Smooth muscle cell (in vitro differentiated cells): ENCODE results near the gene TCF12. TPM values are rescaled to one million over a fixed set of nuclear protein-coding genes. Genes with fewer than 3 reads are reported as not detected.
A peak's percentile ranks its signal among the peaks of the same experiment; 100 is the strongest.

Experiments
- DNase-seq: peaks from one replicate; lab custom pipeline; 2025; ENCODE audit not compliant: unreplicated experiment; lab: John Stamatoyannopoulos, UW
- H2AFZ ChIP-seq: fragments of 200-600 bp; sonication (generic); 2 replicates; pipeline ENCODE4 v1.6.0; 2016; ENCODE audit warnings: antibody characterized with exemption, low read depth, mild to moderate bottlenecking
- H3F3A ChIP-seq: fragments of 200-600 bp; sonication (generic); 2 replicates; pipeline ENCODE4 v1.6.0; 2017; ENCODE audit warnings: antibody characterized with exemption, low read depth
- H3K27ac ChIP-seq: fragments of 200-600 bp; sonication (generic); 2 replicates; pipeline ENCODE4 v1.5.1; 2016; ENCODE audit warnings: low read depth, mild to moderate bottlenecking
- H3K27me3 ChIP-seq: fragments of 200-600 bp; sonication (generic); 2 replicates; pipeline ENCODE4 v1.6.1; 2016; ENCODE audit warnings: low read depth, mild to moderate bottlenecking
- H3K36me3 ChIP-seq: fragments of 200-600 bp; sonication (generic); 2 replicates; pipeline ENCODE4 v1.5.1; 2016; ENCODE audit warnings: low read depth
- H3K4me1 ChIP-seq: fragments of 200-600 bp; sonication (generic); 2 replicates; pipeline ENCODE4 v1.5.1; 2016; ENCODE audit warnings: low read depth
- H3K4me2 ChIP-seq: fragments of 200-600 bp; sonication (generic); 2 replicates; pipeline ENCODE4 v1.6.0; 2016; ENCODE audit warnings: mild to moderate bottlenecking
- H3K4me3 ChIP-seq: fragments of 200-600 bp; sonication (generic); 2 replicates; pipeline ENCODE4 v1.5.1; 2016; ENCODE audit warnings: mild to moderate bottlenecking
- H3K79me2 ChIP-seq: fragments of 200-600 bp; sonication (generic); 2 replicates; pipeline ENCODE4 v1.6.0; 2016; ENCODE audit warnings: low read depth, mild to moderate bottlenecking
- H3K9ac ChIP-seq: fragments of 200-600 bp; sonication (generic); 2 replicates; pipeline ENCODE4 v1.6.0; 2016; ENCODE audit warnings: low read depth
- H3K9me3 ChIP-seq: fragments of 200-600 bp; sonication (generic); replicated peaks from 2 replicates; pipeline ENCODE4 v1.5.1; 2016; ENCODE audit warnings: low read depth
- H4K20me1 ChIP-seq: fragments of 200-600 bp; sonication (generic); 2 replicates; pipeline ENCODE4 v1.6.0; 2016; ENCODE audit warnings: low read depth
- CTCF ChIP-seq: fragments of 200-600 bp; sonication (generic); IDR thresholded peaks from 2 replicates; pipeline ENCODE4 v1.5.1; 2017; ENCODE audit warnings: borderline replicate concordance, mild to moderate bottlenecking, antibody characterized with exemption; ENCODE audit not compliant: insufficient read depth, poor library complexity, severe bottlenecking
- WGBS: methylation state at CpG from one replicate; pipeline ENCODE4 v1.1.7; 2016; ENCODE audit warnings: low lambda C conversion rate; 5-methylcytosine and 5-hydroxymethylcytosine counted together
- polyA plus RNA-seq: library from polyadenylated mRNA; unstranded; fragments of >200 nt; fragmentation: Nextera tagmentation; extraction: Ambion mirVana; gene quantifications from 2 replicates; pipeline ENCODE4 v1.2.1, GENCODE V29; 2016
- total RNA-seq: library from RNA; depleted of rRNA; stranded (reverse); fragments of >200 nt; gene quantifications from 2 replicates; pipeline ENCODE4 v1.2.3, GENCODE V29; 2014

Gene TCF12
- total and polyA plus RNA-seq, 2 experiments from 2014 or later = 54.1 to 302 TPM

GRCh38 chr15:57138349-57138788 lies 219.9 kb downstream of the TCF12 start:
- Histone ChIP-seq H3K4me2 (peak overlapping the region; percentile 42), H3F3A (no peaks in the 10 kb centered on the region), H2AFZ (no peak overlapping the region), H3K27ac (peak overlapping the region; percentile 35), H3K27me3 (no peaks in the 10 kb centered on the region), H3K9me3 (no peaks in the 10 kb centered on the region), H3K4me3 (no peak overlapping the region), H3K79me2 (peaks cover 21% of the 10 kb centered on the region), H4K20me1 (peaks cover 51% of the 10 kb centered on the region), H3K4me1 (peaks cover 41% of the 10 kb centered on the region), H3K36me3 (no peaks in the 10 kb centered on the region), H3K9ac (no peak overlapping the region)
- no peak for DNase-seq
- peak; percentile 74 for TF ChIP-seq CTCF
- 0% methylated on average over 1 of the region's 1 CpG for WGBS

- no peaks in the 10 kb centered on the region for H3K36me3 ChIP-seq
- H3K79me2 ChIP-seq = peaks cover 18% of the 10 kb centered on the region
- no peak overlapping the region for H3K4me2 ChIP-seq
These were observed 225.2 kb downstream of the TCF12 start for GRCh38 chr15:57143511-57144078.

GRCh38 chr15:57144448-57144847 lies 226.0 kb downstream of the TCF12 start:
- no peak overlapping the region for H3K4me3 ChIP-seq
- peaks cover 18% of the 10 kb centered on the region for H3K79me2 ChIP-seq
- H4K20me1 ChIP-seq = peaks cover 47% of the 10 kb centered on the region
- H3K36me3 ChIP-seq = no peaks in the 10 kb centered on the region
- no peaks in the 10 kb centered on the region for H3K27me3 ChIP-seq
- peaks cover 26% of the 10 kb centered on the region for H3K4me1 ChIP-seq
- H3K9ac ChIP-seq = no peak overlapping the region
- H2AFZ ChIP-seq = no peak overlapping the region
- no peak for TF ChIP-seq CTCF
- DNase-seq = no peak
- no peaks in the 10 kb centered on the region for H3F3A ChIP-seq
- no peak overlapping the region for H3K27ac ChIP-seq
- H3K4me2 ChIP-seq = no peak overlapping the region
- H3K9me3 ChIP-seq = no peaks in the 10 kb centered on the region
- 67% methylated on average over 5 of the region's 5 CpGs for WGBS

More at GRCh38 chr15:57143511-57144078, 225.2 kb downstream of the TCF12 start:
- H3K9me3 ChIP-seq = no peaks in the 10 kb centered on the region
- no peak overlapping the region for H2AFZ ChIP-seq
- no peaks in the 10 kb centered on the region for H3K27me3 ChIP-seq
- 64% methylated on average over 1 of the region's 1 CpG for WGBS
- H4K20me1 ChIP-seq = peaks cover 55% of the 10 kb centered on the region
- H3F3A ChIP-seq = no peaks in the 10 kb centered on the region
- no peak overlapping the region for H3K4me3 ChIP-seq
- peaks cover 26% of the 10 kb centered on the region for H3K4me1 ChIP-seq
- DNase-seq = no peak
- no peak overlapping the region for H3K27ac ChIP-seq
- no peak for TF ChIP-seq CTCF
- no peak overlapping the region for H3K9ac ChIP-seq
